Erythroblast (primary cell): Measurements from ENCODE around the gene PMAIP1.
"Not testable (repeated sequence)": the region's sequence is repeated elsewhere in the genome, so short reads cannot be mapped to it uniquely, and the experiment has no call there.

Source experiments
- DNase-seq, 2 experiments: peaks; one replicate each; lab custom pipeline; 2025; lab: John Stamatoyannopoulos, UW
- GATA1 ChIP-seq: IDR thresholded peaks from 2 replicates; pipeline ENCODE4 v1.6.1; 2011; ENCODE audit warnings: low read depth, mild to moderate bottlenecking, control low read depth, low read length, moderate library complexity
- POLR2A ChIP-seq: IDR thresholded peaks from 2 replicates; pipeline ENCODE4 v1.6.1; 2011; ENCODE audit warnings: mild to moderate bottlenecking, low read length

PMAIP1 gene

GRCh38 chr18:59871711-59872362, 28.0 kb upstream of the PMAIP1 start:
- TF ChIP-seq GATA1: no peak
- no peak for DNase-seq

GRCh38 chr18:59873641-59874040, 26.2 kb upstream of the PMAIP1 start:
- no peak for TF ChIP-seq POLR2A
- DNase-seq: no peak

GRCh38 chr18:59874166-59874565, 25.6 kb upstream of the PMAIP1 start:
- TF ChIP-seq POLR2A: no peak
- TF ChIP-seq GATA1: no peak
- DNase-seq: no peak

GRCh38 chr18:59876310-59876626, 23.5 kb upstream of the PMAIP1 start:
- no peak for DNase-seq
- no peak for TF ChIP-seq GATA1
- no peak for TF ChIP-seq POLR2A

GRCh38 chr18:59877361-59877760, 22.4 kb upstream of the PMAIP1 start:
- DNase-seq: no peak
- no peak for TF ChIP-seq GATA1
- no peak for TF ChIP-seq POLR2A

GRCh38 chr18:59878644-59879043, 21.2 kb upstream of the PMAIP1 start:
- no peak for DNase-seq
- TF ChIP-seq POLR2A (no peak), GATA1 (no peak)

GRCh38 chr18:59881728-59882656, 17.8 kb upstream of the PMAIP1 start:
- DNase-seq: peak; percentile 57 to 61
- TF ChIP-seq GATA1: no peak
- TF ChIP-seq POLR2A: no peak

GRCh38 chr18:59884351-59884750, 15.4 kb upstream of the PMAIP1 start:
- no peak for TF ChIP-seq POLR2A
- no peak for TF ChIP-seq GATA1
- DNase-seq: no peak

- DNase-seq: no peak
- TF ChIP-seq POLR2A: no peak
- TF ChIP-seq GATA1: no peak
Measured at GRCh38 chr18:59885579-59886163, 14.1 kb upstream of the PMAIP1 start.

GRCh38 chr18:59886399-59886798, 13.4 kb upstream of the PMAIP1 start:
- DNase-seq: not testable (repeated sequence)

- TF ChIP-seq GATA1 (no peak), POLR2A (no peak)
Measured at GRCh38 chr18:59892123-59892522, 7.7 kb upstream of the PMAIP1 start.

GRCh38 chr18:59893971-59894370, 5.8 kb upstream of the PMAIP1 start:
- no peak for TF ChIP-seq POLR2A
- TF ChIP-seq GATA1: no peak
- DNase-seq: no peak

More at GRCh38 chr18:59892123-59892522, 7.7 kb upstream of the PMAIP1 start:
- no peak for DNase-seq

- TF ChIP-seq POLR2A (no peak), GATA1 (no peak)
- DNase-seq: no peak
Measured at GRCh38 chr18:59897321-59897954, 2.4 kb upstream of the PMAIP1 start.

- DNase-seq: no peak
- TF ChIP-seq POLR2A (no peak), GATA1 (no peak)
Measured at GRCh38 chr18:59898093-59898492, 1.7 kb upstream of the PMAIP1 start.
